A172 (cell line): ENCODE data around the gene AP5M1. TPM values are rescaled to one million over a fixed set of nuclear protein-coding genes. Genes with fewer than 3 reads are reported as not detected.

Experiments
- total RNA-seq: library from RNA; depleted of rRNA; stranded (reverse); fragments of >200 nt; shearing (Covaris generic); gene quantifications from 2 replicates; pipeline ENCODE4 v1.2.3, GENCODE V29; 2014; rRNA removed

Gene AP5M1
- total RNA-seq, 1 experiment from 2014 or later: 35.3 TPM

Other genes with a start within 250 kb of the AP5M1 start
- gene EXOC5, start 66 bp upstream of the AP5M1 start, total RNA-seq: 43.7 and 75.1 TPM in 2 replicates
- gene NAA30, start 121.6 kb downstream of the AP5M1 start, total RNA-seq: 12.4 and 18.8 TPM in 2 replicates
- not detected in 2 replicates for gene CCDC198, start 224.9 kb downstream of the AP5M1 start, total RNA-seq